Small intestine (tissue), 7 donors: ENCODE measurements around the gene TMEM174. TPM values are rescaled to one million over a fixed set of nuclear protein-coding genes. Genes with fewer than 3 reads are reported as not detected.

Source experiments
- DNase-seq, 2 donors: peaks; one replicate each; pipeline versions ENCODE4 v3.0.0 to v3.0.0-alpha.2; 2013
- FAIRE-seq: peaks from 2 replicates; lab custom pipeline; 2012; peaks lifted over from hg19 to GRCh38; lab: Jason Lieb, UNC
- H3K27ac ChIP-seq, 3 donors: one replicate each; pipeline ENCODE4 v1.5.1; 2013; ENCODE audit warnings: low read length in 2 of 3, mild to moderate bottlenecking in 2 of 3, control low read depth in 1 of 3, inconsistent platforms in 1 of 3, low read depth in 1 of 3, moderate library complexity in 1 of 3
- H3K27me3 ChIP-seq, 3 donors: one replicate each; pipeline ENCODE4 v1.6.1; 2013; ENCODE audit warnings: low read length in 3 of 3, inconsistent platforms in 1 of 3; ENCODE audit not compliant: control insufficient read depth in 3 of 3, insufficient read depth in 3 of 3
- H3K36me3 ChIP-seq, 3 donors: one replicate each; pipeline ENCODE4 v1.6.1; 2013; ENCODE audit warnings: low read length in 3 of 3, inconsistent platforms in 1 of 3, low read depth in 1 of 3, mild to moderate bottlenecking in 1 of 3, moderate library complexity in 1 of 3; ENCODE audit not compliant: control insufficient read depth in 3 of 3, insufficient read depth in 2 of 3
- H3K4me1 ChIP-seq, 3 donors: one replicate each; pipeline ENCODE4 v1.6.1; 2013; ENCODE audit warnings: low read length in 2 of 3, inconsistent platforms in 1 of 3, low read depth in 1 of 3, mild to moderate bottlenecking in 1 of 3, moderate library complexity in 1 of 3; ENCODE audit not compliant: control insufficient read depth in 3 of 3, insufficient read depth in 2 of 3
- H3K4me3 ChIP-seq, 3 donors: one replicate each; pipeline ENCODE4 v1.5.1; 2013; ENCODE audit warnings: low read length in 3 of 3, control low read depth in 1 of 3, inconsistent platforms in 1 of 3, low read depth in 1 of 3, mild to moderate bottlenecking in 1 of 3, moderate library complexity in 1 of 3
- H3K9me3 ChIP-seq, 2 donors: one replicate each; pipeline ENCODE4 v1.6.1; 2013; ENCODE audit warnings: low read depth in 1 of 2, low read length in 1 of 2; ENCODE audit not compliant: control insufficient read depth in 2 of 2, insufficient read depth in 1 of 2
- WGBS, 3 donors: extraction: QIAGEN DNeasy Blood & Tissue Kit; methylation state at CpG; one replicate each; pipeline ENCODE4 v1.1.7; 2013; 5-methylcytosine and 5-hydroxymethylcytosine counted together
- polyA plus RNA-seq, 4 donors: library from polyadenylated mRNA; stranded (reverse) in 3 of 4; unstranded in 1 of 4; fragments of 200-250 nt in 3 of 4; fragments of 120-200 nt in 1 of 4; gene quantifications; one replicate each; pipeline versions ENCODE4 v1.2.1 to v1.2.3, GENCODE V29; 2013
- donor health status: healthy with polysubstance abuse.
- donor health status: control.
- donor health status: control.
- donor health status: Bipolar disorder and iron deficiency.
- donor health status: healthy.

TMEM174 gene
- polyA plus RNA-seq, 4 donors, result not detected

GRCh38 chr5:73157414-73158303 lies 15.3 kb upstream of the TMEM174 start:
- no peaks in the 10 kb centered on the region for H3K36me3 ChIP-seq
- no peaks in the 10 kb centered on the region for H3K27me3 ChIP-seq
- DNase-seq (no peak), FAIRE-seq (no peak)
- WGBS, 3 donors, result 83 to 86% (median 86%) methylated on average over 6 of the region's 6 CpGs
- no peak overlapping the region for H3K4me3 ChIP-seq
- no peak overlapping the region for H3K27ac ChIP-seq
- H3K9me3 ChIP-seq, result no peaks in the 10 kb centered on the region
- no peaks in the 10 kb centered on the region for H3K4me1 ChIP-seq

GRCh38 chr5:73158313-73158712 lies 14.7 kb upstream of the TMEM174 start:
- no peaks in the 10 kb centered on the region for H3K36me3 ChIP-seq
- no peak overlapping the region for H3K4me3 ChIP-seq
- H3K9me3 ChIP-seq, result no peaks in the 10 kb centered on the region
- 70 to 85% (median 76%) methylated on average over 4 of the region's 4 CpGs for WGBS, 3 donors
- no peak overlapping the region for H3K27ac ChIP-seq
- DNase-seq (no peak), FAIRE-seq (no peak)
- H3K27me3 ChIP-seq, result no peaks in the 10 kb centered on the region
- no peaks in the 10 kb centered on the region for H3K4me1 ChIP-seq

DNA sequence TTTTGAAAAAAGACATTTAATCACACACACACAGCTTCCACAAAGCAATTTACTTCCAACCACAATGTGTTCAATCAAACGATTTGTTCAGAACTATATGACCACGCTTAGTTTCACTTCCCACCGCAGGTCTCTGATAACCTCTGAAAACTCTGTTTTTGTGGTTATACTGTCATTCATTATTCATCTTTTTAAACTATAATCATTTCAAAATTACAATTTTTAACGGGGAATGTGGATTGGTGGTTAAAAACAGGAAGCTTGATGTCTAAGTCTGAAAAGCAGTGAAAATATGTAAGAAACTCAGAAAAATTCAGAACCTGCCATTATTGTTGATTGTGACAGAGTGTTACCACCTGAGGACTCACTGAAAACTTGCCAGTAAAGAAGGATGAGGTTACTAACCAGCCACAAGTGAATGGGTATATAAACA lies 12.7 kb upstream of the TMEM174 start:
- no peak for FAIRE-seq
- 17 to 49% (median 30%) methylated on average over 4 of the region's 4 CpGs for WGBS, 3 donors

DNA sequence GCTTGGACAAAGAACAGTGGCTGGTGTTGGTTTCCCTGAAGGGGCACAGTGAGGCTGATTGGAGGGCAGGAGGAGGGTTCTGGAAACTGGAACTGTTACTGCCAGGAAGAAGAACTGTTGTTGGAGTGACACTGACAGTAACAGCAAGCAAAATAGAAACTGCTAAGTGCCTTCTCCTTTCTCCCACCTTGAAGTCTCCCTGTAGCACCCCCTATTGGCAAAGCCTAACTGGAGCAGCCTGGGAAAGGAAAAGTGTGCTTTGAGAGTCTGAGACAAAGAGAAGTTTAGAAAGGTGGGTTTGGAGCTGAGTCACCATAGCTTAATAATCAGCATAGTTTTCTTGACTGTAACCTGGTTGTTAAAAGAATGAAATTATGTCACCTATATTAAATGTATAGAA lies 2.5 kb upstream of the TMEM174 start:
- peak; percentile 67 to 69 for DNase-seq
- FAIRE-seq, result no peak
- peaks cover 0 to 4% (median 0%) of the 10 kb centered on the region in 3 donors for H3K27me3 ChIP-seq
- H3K27ac ChIP-seq, result no peak overlapping the region
- H3K9me3 ChIP-seq, result no peaks in the 10 kb centered on the region
- H3K4me3 ChIP-seq, result no peak overlapping the region
- no peaks in the 10 kb centered on the region for H3K36me3 ChIP-seq
- H3K4me1 ChIP-seq, result peaks cover 0 to 3% (median 0%) of the 10 kb centered on the region in 3 donors

More for the DNA sequence above, 12.7 kb upstream of the TMEM174 start:
- Histone ChIP-seq H3K4me1 (no peaks in the 10 kb centered on the region), H3K4me3 (no peak overlapping the region), H3K27ac (no peak overlapping the region), H3K9me3 (no peaks in the 10 kb centered on the region), H3K27me3 (no peaks in the 10 kb centered on the region), H3K36me3 (no peaks in the 10 kb centered on the region)
- no peak for DNase-seq

DNA sequence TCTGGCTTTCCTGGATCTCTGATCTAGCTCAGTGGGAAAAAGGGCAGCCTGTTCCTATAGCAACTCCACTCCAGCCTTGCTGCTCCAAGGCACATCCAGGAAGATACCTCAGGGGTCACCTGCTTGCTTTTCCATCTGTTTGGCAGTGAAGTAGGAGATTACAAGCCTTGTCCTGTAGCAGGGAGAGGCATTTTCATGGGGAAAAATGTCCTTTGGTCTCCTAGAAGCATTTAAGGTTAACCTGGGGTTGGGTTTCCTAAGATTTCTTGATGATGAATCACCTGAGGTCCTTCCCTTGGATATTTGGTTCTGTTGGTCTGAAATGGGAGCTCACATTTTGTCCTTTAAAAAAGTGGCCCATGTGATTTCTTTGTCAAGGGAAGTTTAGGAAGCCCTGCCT lies 1.5 kb upstream of the TMEM174 start:
- no peak for FAIRE-seq
- H3K27me3 ChIP-seq, result peaks cover 0 to 4% (median 0%) of the 10 kb centered on the region in 3 donors
- peaks cover 0 to 3% (median 0%) of the 10 kb centered on the region in 3 donors for H3K4me1 ChIP-seq
- H3K9me3 ChIP-seq, result no peaks in the 10 kb centered on the region
- no peak for DNase-seq
- H3K4me3 ChIP-seq, result no peak overlapping the region
- H3K27ac ChIP-seq, result no peak overlapping the region
- H3K36me3 ChIP-seq, result no peaks in the 10 kb centered on the region

GRCh38 chr5:73174100-73174815 lies 1.3 kb downstream of the TMEM174 start:
- FAIRE-seq, result no peak
- no peaks in the 10 kb centered on the region for H3K36me3 ChIP-seq
- peaks cover 0 to 3% (median 0%) of the 10 kb centered on the region in 3 donors for H3K4me1 ChIP-seq
- no peak overlapping the region for H3K4me3 ChIP-seq
- H3K27ac ChIP-seq, result no peak overlapping the region
- no peaks in the 10 kb centered on the region for H3K9me3 ChIP-seq
- H3K27me3 ChIP-seq, result peaks cover 0 to 7% (median 0%) of the 10 kb centered on the region in 3 donors
- DNase-seq, result no peak
- WGBS, 3 donors, result 57 to 71% (median 61%) methylated on average over 8 of the region's 8 CpGs

- Histone ChIP-seq H3K4me3 (no peak overlapping the region), H3K27ac (no peak overlapping the region), H3K4me1 (no peaks in the 10 kb centered on the region), H3K36me3 (no peaks in the 10 kb centered on the region), H3K27me3 (peaks cover 0 to 7% (median 0%) of the 10 kb centered on the region in 3 donors), H3K9me3 (no peaks in the 10 kb centered on the region)
- DNase-seq, result no peak
- 75 to 84% (median 83%) methylated on average over 2 of the region's 2 CpGs for WGBS, 3 donors
- FAIRE-seq, result no peak
Measured at GRCh38 chr5:73176250-73176649, 3.3 kb downstream of the TMEM174 start.

DNA sequence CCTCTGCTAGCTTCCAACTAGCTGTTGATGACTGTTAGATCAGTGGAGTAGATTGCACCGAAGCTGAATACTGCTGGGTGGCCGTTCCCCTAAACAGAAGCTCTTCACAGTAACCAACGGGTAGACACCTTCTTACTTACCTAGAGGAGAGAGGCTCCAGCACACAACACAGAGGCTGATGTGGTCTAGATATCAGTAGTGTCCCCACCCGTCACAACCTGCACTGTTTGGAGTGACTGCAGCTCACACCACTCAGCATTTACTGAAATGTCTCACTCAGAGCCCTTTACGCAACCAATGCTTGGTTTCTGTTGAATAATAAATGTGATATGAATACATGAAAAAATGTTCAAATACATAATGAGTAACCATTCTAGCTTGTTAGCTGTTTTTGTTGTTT lies 5.3 kb downstream of the TMEM174 start:
- Histone ChIP-seq H3K4me3 (no peak overlapping the region), H3K27ac (no peak overlapping the region), H3K4me1 (peaks cover 0 to 5% (median 0%) of the 10 kb centered on the region in 3 donors), H3K9me3 (no peaks in the 10 kb centered on the region), H3K27me3 (peaks cover 0 to 7% (median 0%) of the 10 kb centered on the region in 3 donors), H3K36me3 (no peaks in the 10 kb centered on the region)
- FAIRE-seq (no peak), DNase-seq (no peak)
- 78 to 94% (median 88%) methylated on average over 5 of the region's 5 CpGs for WGBS, 3 donors
